Skeletal muscle satellite cell (primary cell): ENCODE data around the gene IQCH.

Experiments
- H3K27me3 ChIP-seq: 2 replicates; pipeline ENCODE4 v1.7.0; 2013; ENCODE audit warnings: low read length; ENCODE audit not compliant: control insufficient read depth, insufficient read depth
- H3K36me3 ChIP-seq: 2 replicates; pipeline ENCODE4 v1.7.0; 2013; ENCODE audit warnings: mild to moderate bottlenecking, control low read depth, low read length; ENCODE audit not compliant: insufficient read depth
- H3K4me1 ChIP-seq: 2 replicates; pipeline ENCODE4 v1.7.0; 2013; ENCODE audit warnings: low read length; ENCODE audit not compliant: control insufficient read depth, insufficient read depth
- H3K4me2 ChIP-seq: 2 replicates; pipeline ENCODE4 v1.7.0; 2013; ENCODE audit warnings: mild to moderate bottlenecking, low read length
- H3K4me3 ChIP-seq: 2 replicates; pipeline ENCODE4 v1.7.0; 2013; ENCODE audit warnings: low read length
- H3K9ac ChIP-seq: 2 replicates; pipeline ENCODE4 v1.7.0; 2013; ENCODE audit warnings: mild to moderate bottlenecking, low read depth, low read length, moderate library complexity
- H3K9me3 ChIP-seq: replicated peaks from 2 replicates; pipeline ENCODE4 v1.7.0; 2013; ENCODE audit warnings: mild to moderate bottlenecking, control low read depth, low read length

Gene IQCH

GRCh38 chr15:67512140-67512539 is 257.6 kb downstream of the IQCH start:
- H3K9me3 ChIP-seq: no peaks in the 10 kb centered on the region
- H3K4me1 ChIP-seq: peaks cover 35% of the 10 kb centered on the region
- no peak overlapping the region for H3K4me2 ChIP-seq
- H3K27me3 ChIP-seq: no peaks in the 10 kb centered on the region
- no peaks in the 10 kb centered on the region for H3K36me3 ChIP-seq
- H3K9ac ChIP-seq: no peak overlapping the region
- no peak overlapping the region for H3K4me3 ChIP-seq

- H3K27me3 ChIP-seq: no peaks in the 10 kb centered on the region
- peaks cover 29% of the 10 kb centered on the region for H3K4me1 ChIP-seq
- no peak overlapping the region for H3K4me3 ChIP-seq
- H3K9ac ChIP-seq: no peak overlapping the region
- H3K36me3 ChIP-seq: no peaks in the 10 kb centered on the region
- H3K9me3 ChIP-seq: no peaks in the 10 kb centered on the region
- H3K4me2 ChIP-seq: no peak overlapping the region
Measured at GRCh38 chr15:67512933-67513714, 258.5 kb downstream of the IQCH start.

- Histone ChIP-seq H3K9ac (no peak overlapping the region), H3K9me3 (no peaks in the 10 kb centered on the region), H3K4me3 (no peak overlapping the region), H3K27me3 (no peaks in the 10 kb centered on the region), H3K4me2 (no peak overlapping the region), H3K4me1 (peaks cover 19% of the 10 kb centered on the region), H3K36me3 (no peaks in the 10 kb centered on the region)
Measured at GRCh38 chr15:67515090-67515489, 260.5 kb downstream of the IQCH start.

GRCh38 chr15:67515557-67515956 is 261.0 kb downstream of the IQCH start:
- no peak overlapping the region for H3K9ac ChIP-seq
- no peaks in the 10 kb centered on the region for H3K9me3 ChIP-seq
- peaks cover 18% of the 10 kb centered on the region for H3K4me1 ChIP-seq
- no peak overlapping the region for H3K4me3 ChIP-seq
- H3K36me3 ChIP-seq: no peaks in the 10 kb centered on the region
- no peak overlapping the region for H3K4me2 ChIP-seq
- no peaks in the 10 kb centered on the region for H3K27me3 ChIP-seq

GRCh38 chr15:67520321-67521028 is 265.9 kb downstream of the IQCH start:
- H3K36me3 ChIP-seq: no peaks in the 10 kb centered on the region
- no peaks in the 10 kb centered on the region for H3K27me3 ChIP-seq
- peak overlapping the region; percentile 99 for H3K4me2 ChIP-seq
- peaks cover 25% of the 10 kb centered on the region for H3K4me1 ChIP-seq
- H3K4me3 ChIP-seq: peak overlapping the region; percentile 98
- H3K9me3 ChIP-seq: no peaks in the 10 kb centered on the region
- H3K9ac ChIP-seq: peak overlapping the region; percentile 90

GRCh38 chr15:67521029-67521782 is 266.6 kb downstream of the IQCH start, which contains the start of gene C15orf61:
Gene C15orf61 (plus strand): TSS chr15:67521131. CDS start chr15:67521249, 118 bp downstream.
- no peaks in the 10 kb centered on the region for H3K9me3 ChIP-seq
- H3K4me2 ChIP-seq: peak within 1 kb of the TSS; percentile 99
- peaks cover 3% of the 10 kb centered on the region for H3K36me3 ChIP-seq
- peak within 1 kb of the TSS; percentile 90 for H3K9ac ChIP-seq
- H3K27me3 ChIP-seq: no peaks in the 10 kb centered on the region
- H3K4me3 ChIP-seq: peak within 1 kb of the TSS; percentile 98
- H3K4me1 ChIP-seq: peaks cover 25% of the 10 kb centered on the region

GRCh38 chr15:67521783-67522568 is 267.4 kb downstream of the IQCH start:
- peak overlapping the region; percentile 90 for H3K9ac ChIP-seq
- H3K4me2 ChIP-seq: peak overlapping the region; percentile 99
- H3K27me3 ChIP-seq: no peaks in the 10 kb centered on the region
- no peaks in the 10 kb centered on the region for H3K9me3 ChIP-seq
- peak overlapping the region; percentile 98 for H3K4me3 ChIP-seq
- peaks cover 7% of the 10 kb centered on the region for H3K36me3 ChIP-seq
- H3K4me1 ChIP-seq: peaks cover 25% of the 10 kb centered on the region

- peak overlapping the region; percentile 99 for H3K4me2 ChIP-seq
- peak overlapping the region; percentile 98 for H3K4me3 ChIP-seq
- H3K27me3 ChIP-seq: no peaks in the 10 kb centered on the region
Measured at GRCh38 chr15:67523330-67523729, 268.7 kb downstream of the IQCH start.

GRCh38 chr15:67524235-67524634 is 269.6 kb downstream of the IQCH start:
- H3K4me3 ChIP-seq: no peak overlapping the region
- no peaks in the 10 kb centered on the region for H3K27me3 ChIP-seq
- peaks cover 15% of the 10 kb centered on the region for H3K36me3 ChIP-seq
- no peaks in the 10 kb centered on the region for H3K9me3 ChIP-seq
- no peak overlapping the region for H3K9ac ChIP-seq
- H3K4me1 ChIP-seq: peaks cover 25% of the 10 kb centered on the region
- H3K4me2 ChIP-seq: no peak overlapping the region

More at GRCh38 chr15:67523330-67523729, 268.7 kb downstream of the IQCH start:
- H3K4me1 ChIP-seq: peaks cover 25% of the 10 kb centered on the region
- H3K9me3 ChIP-seq: no peaks in the 10 kb centered on the region
- H3K36me3 ChIP-seq: peaks cover 14% of the 10 kb centered on the region
- peak overlapping the region; percentile 90 for H3K9ac ChIP-seq

GRCh38 chr15:67528513-67528912 is 273.9 kb downstream of the IQCH start:
- Histone ChIP-seq H3K9ac (no peak overlapping the region), H3K36me3 (peaks cover 15% of the 10 kb centered on the region), H3K9me3 (no peaks in the 10 kb centered on the region), H3K27me3 (no peaks in the 10 kb centered on the region), H3K4me3 (no peak overlapping the region), H3K4me2 (no peak overlapping the region), H3K4me1 (peaks cover 18% of the 10 kb centered on the region)
